ENCODE measurements around the gene GART. TPM values are rescaled to one million over a fixed set of nuclear protein-coding genes. Genes with fewer than 3 reads are reported as not detected.

The GART gene
- total and polyA plus RNA-seq, 2 of the 8 experiments (the other 6 are each of a cell fraction or from before 2014, with no cell fraction given), result 23.1 to 231 TPM

DNA sequence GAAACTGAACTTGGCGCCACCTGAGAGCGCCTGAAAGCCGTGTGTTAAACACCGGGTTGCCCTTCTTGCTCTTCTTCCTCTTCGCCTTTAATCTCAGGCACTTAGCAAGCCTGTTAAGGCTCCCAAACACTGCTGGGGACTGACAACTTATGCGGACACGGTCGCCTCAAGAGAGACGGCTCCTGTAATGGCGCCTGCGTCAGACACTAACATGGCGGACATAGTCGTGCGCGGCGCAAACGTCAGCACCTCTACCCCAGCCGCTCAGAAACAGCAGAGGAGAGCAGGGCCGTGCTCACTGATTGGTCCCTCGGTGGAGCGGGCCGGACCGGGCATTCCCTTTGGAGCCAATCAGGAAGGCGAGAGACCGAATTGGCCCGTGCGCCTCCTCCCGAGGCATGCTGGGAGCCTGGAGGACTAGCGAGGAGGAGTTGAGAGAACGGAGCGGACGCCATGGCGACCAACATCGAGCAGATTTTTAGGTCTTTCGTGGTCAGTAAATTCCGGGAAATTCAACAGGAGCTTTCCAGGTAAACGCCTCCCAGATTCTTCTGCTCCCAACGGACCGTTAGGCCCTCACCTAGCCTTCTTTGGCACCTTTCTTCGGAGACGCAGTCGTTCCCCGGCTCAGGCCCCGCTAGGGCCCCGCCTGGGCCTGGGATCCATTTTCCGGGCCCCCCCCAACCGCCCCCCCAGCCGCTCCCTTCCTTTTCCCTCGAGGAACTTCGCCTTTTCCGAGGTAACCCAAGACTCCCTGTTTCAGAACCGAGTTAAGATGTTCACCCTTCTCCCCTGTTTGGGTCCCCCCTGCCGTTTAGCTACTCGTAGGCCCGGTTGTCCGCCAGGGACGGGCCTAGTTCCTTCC lies 955 bp upstream of the GART start, which contains the start of gene SON (continued):
- TF ChIP-seq, protein P1, sequence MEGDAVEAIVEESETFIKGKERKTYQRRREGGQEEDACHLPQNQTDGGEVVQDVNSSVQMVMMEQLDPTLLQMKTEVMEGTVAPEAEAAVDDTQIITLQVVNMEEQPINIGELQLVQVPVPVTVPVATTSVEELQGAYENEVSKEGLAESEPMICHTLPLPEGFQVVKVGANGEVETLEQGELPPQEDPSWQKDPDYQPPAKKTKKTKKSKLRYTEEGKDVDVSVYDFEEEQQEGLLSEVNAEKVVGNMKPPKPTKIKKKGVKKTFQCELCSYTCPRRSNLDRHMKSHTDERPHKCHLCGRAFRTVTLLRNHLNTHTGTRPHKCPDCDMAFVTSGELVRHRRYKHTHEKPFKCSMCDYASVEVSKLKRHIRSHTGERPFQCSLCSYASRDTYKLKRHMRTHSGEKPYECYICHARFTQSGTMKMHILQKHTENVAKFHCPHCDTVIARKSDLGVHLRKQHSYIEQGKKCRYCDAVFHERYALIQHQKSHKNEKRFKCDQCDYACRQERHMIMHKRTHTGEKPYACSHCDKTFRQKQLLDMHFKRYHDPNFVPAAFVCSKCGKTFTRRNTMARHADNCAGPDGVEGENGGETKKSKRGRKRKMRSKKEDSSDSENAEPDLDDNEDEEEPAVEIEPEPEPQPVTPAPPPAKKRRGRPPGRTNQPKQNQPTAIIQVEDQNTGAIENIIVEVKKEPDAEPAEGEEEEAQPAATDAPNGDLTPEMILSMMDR (IDR thresholded peaks at IDR 0.05; ENCODE audit: control extremely low read depth in 1 of 3, insufficient read depth in 1 of 3, low read depth in 1 of 3, low read length in 3 of 3), result no peak
- TF ChIP-seq ASH2L (IDR thresholded peaks at IDR 0.05; ENCODE audit: low read length) (no peak), POLR2A (IDR thresholded peaks at IDR 0.05; ENCODE audit: control extremely low read depth in 1 of 2, low read depth in 2 of 2, low read length in 2 of 2) (peak; percentile 95 to 98), CEBPB (IDR thresholded peaks at IDR 0.05; ENCODE audit: low read depth, low read length) (no peak), KDM4A (IDR thresholded peaks at IDR 0.05; ENCODE audit: low read depth, low read length, severe bottlenecking) (no peak), TCF12 (IDR thresholded peaks at IDR 0.05; ENCODE audit: low read depth, low read length) (no peak), BCL11A (IDR thresholded peaks at IDR 0.05; ENCODE audit: low read depth in 2 of 2, low read length in 2 of 2) (no peak), CTBP2 (IDR thresholded peaks at IDR 0.05; ENCODE audit: borderline replicate concordance, insufficient read depth, insufficient read length, low read length) (no peak), GABPA (IDR thresholded peaks at IDR 0.05; ENCODE audit: borderline replicate concordance, insufficient read depth, low read length) (no peak), POU5F1 (IDR thresholded peaks at IDR 0.05; ENCODE audit: low read depth, low read length) (no peak), GTF2F1 (IDR thresholded peaks at IDR 0.05; ENCODE audit: borderline replicate concordance, low read depth, low read length) (peak; percentile 78; the same call in 1 of the 2 replicates), TAF1 (IDR thresholded peaks at IDR 0.05; ENCODE audit: low read depth, low read length) (peak; percentile 90), RXRA (IDR thresholded peaks at IDR 0.05; ENCODE audit: insufficient read depth, low read depth, low read length) (no peak), SP1 (IDR thresholded peaks at IDR 0.05; ENCODE audit: low read depth, low read length) (peak; percentile 71), RNF2 (IDR thresholded peaks at IDR 0.05; ENCODE audit: borderline replicate concordance, low read depth, low read length, missing control alignments, poor library complexity, severe bottlenecking) (no peak), SUZ12 (IDR thresholded peaks at IDR 0.05; ENCODE audit: low read length) (no peak), EZH2 (IDR thresholded peaks at IDR 0.05; ENCODE audit: low read depth, low read length, severe bottlenecking) (no peak), SP4 (IDR thresholded peaks at IDR 0.05; ENCODE audit: low read length) (peak; percentile 69; the same call in 1 of the 2 replicates), SRF (IDR thresholded peaks at IDR 0.05; ENCODE audit: low read depth, low read length) (no peak), PHF8 (conservative IDR thresholded peaks at IDR 0.05; ENCODE audit: low read depth, low read length) (peak; percentile 97)
- TF ChIP-seq, protein P2, sequence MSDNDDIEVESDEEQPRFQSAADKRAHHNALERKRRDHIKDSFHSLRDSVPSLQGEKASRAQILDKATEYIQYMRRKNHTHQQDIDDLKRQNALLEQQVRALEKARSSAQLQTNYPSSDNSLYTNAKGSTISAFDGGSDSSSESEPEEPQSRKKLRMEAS (IDR thresholded peaks at IDR 0.05), result peak; percentile 85
